ENCODE measurements around the gene MEGF10.

MEGF10 gene

DNA sequence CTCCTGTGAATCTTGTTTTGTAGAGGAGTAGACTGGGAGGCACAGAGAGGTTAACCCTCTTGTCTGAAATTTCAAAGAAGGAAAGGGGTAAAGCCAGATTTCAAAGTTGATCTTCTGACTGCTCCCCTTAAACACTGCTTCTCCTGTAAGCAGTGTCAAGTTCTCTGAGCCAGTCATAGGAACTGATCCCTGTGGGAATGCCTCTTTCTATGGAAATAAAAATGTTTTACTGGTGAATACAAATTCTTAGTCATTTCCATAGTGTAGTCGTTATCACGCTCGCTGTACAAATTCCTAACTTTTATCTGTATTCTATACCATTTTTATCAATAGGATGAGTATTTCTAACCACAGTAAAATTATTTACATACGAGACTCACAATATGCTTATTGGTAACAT is 160.5 kb downstream of the MEGF10 start:
- no peak for DNase-seq

DNA sequence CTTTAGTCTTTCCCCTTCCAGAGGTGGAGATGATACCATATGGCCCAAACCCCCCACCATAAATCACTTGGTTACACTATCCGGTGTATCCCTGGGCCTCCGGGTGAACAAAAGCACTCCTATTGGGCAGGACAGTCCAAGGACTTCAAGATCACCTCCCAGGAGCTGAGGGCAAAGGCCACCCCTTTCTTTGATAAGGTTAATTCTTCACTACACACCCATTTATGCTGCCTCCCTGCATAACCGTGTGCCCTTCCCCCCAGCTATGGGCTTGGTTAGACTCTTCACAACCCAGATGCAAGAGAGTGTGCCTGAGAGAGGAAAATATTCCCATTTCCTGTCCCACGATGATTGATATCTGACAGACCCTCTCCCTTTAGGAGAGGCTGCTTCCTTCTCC is 162.0 kb downstream of the MEGF10 start:
- DNase-seq: no peak

DNA sequence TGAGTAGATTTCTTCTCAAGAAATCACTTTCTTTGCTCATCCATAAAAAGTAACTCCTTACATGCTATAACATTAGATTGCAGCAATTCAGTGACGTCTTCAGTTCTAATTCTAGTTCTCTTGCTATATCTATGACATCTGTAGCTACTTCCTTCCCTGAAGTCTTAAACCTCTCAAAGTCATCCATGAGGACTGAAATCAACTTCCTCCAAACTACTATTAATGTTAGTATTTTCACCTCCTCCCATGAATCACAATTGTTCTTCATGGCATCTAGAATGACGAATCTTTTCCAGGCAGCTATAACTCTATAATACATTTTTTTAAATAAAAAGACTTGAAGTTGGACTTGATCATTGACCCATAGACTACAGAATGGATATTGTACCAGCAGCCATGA is 180.6 kb downstream of the MEGF10 start:
- no peak for DNase-seq

DNA sequence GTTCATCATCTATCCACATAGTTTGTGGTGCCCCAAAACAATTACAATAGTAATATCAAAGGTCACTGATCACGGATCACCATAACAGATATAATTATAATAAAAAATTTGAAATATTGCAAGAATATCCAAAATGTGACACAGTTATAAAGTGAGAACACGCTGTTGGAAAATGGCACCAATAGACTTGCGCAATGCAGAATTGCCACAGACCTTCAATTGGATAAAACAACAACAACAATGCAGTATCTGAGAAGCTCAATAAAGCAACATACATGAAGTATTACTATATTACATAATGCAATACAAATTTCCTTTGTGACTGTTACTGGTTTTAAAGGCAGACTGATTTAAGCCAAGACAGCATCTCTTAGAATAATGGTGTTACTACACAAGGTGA is 182.1 kb downstream of the MEGF10 start:
- no peak for DNase-seq

DNA sequence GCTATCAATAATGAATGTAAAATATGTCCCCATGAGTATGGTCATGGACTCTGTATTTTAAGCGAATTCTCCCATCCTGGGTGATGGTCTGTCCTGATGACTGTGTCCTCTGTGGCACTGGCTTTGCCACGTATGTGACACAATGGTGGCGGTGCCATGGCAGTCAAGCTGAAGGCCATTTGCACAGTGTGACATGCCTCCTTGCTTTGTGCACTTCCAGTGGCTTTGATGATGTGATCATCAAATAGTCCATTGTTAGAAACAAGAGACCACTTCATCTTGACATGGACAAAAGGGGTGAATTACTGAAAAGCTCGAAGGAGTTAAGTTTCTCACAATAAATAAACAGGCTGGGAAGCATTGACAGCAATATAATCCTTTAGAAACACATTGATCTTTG is 195.9 kb downstream of the MEGF10 start:
- no peak for DNase-seq

DNA sequence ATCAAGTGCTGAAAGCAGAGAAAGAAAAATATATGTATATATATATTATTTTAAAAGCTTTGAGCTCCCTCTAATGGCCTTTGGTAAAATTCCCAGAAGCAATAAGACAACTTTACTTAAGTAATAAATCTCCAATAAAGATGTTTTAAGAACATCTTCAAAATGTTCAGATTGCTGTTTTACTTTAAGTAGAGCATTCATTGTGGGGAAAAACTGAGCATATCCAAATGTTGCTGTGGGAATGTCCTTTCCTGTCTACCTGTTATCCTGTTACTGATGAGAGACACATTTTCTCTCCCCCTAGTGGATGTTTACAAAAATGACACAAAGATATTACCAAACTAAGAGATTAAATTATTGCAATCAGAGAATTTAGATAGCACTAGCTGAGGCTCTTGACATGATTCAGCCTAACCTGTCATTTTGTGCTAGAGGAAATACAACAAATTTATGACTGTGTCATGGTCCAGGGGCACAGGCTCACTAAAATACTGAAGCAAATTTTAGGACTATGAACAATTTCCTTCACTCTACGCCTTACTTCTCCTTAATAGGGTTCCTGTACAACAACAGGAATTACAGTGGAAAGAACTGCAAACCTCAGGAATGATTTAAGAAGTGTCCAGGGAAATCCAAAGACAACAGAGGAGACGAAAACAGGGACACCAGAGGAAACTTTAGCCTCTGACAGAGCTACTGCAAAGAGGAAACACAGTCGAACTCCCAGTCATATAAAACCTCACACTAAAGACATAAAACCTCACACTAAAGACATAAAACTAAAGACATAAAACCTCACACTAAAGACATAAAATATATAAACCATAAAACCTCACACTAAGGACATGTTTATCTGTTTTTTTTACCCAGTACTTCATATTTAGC is 202.5 kb downstream of the MEGF10 start:
- peak; percentile 58 for DNase-seq

DNA sequence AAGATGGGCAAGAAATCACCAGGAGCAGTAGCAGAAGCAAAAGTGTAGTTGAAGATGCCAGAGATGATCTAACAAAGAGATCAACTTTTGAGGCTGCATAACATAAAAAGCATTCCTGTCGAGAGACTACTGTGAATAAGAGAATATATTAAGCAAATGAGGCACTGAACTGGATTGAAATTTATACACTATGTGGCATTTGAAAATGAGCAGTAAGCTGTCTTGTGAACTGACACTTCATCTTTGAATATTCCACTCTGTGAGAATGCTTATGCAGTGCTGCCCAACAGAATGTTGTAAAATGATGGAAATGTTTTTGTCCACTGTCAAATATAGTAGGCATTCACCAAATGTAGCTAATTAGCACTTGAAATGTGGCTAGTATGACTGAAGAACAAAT is 208.0 kb downstream of the MEGF10 start:
- DNase-seq: no peak

DNA sequence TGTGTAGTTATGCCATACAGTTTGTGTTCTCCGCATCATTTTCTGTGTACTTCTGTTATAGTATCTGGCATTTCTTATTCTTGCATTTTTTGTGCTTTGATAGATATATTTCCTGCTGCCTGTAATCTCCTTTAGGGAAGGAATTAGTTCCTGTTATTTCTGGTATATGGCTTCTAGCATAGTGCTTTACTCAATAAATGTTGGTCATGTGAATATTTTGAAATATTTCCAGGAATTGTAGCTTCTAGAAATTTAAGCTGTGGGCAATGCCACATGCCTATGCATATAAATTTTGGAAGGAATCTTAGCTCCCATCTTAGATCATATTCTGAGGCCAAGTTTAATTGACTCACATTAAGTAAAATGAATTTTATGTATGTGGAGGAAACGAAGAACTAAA is 215.3 kb downstream of the MEGF10 start:
- no peak for DNase-seq

DNA sequence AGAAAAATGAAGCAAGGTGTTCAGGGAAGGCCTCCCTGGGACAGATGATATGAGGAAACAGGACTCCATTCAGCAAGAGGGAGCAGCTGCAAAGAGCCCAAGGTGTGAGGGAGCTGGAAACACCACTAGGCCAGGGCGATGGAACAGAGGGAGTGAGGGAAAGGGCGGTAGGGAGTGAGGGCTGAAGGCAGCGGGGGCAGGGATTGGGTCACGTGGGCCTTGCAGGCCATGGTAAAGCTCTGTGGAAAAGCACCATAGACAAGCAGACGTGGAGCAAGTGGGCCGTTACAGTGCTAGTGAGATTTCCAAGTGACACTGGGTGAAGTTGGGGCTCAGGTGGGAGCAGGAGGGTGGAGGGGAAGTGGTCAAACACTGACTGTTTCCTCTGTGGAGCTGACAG is 216.0 kb downstream of the MEGF10 start:
- DNase-seq: no peak

DNA sequence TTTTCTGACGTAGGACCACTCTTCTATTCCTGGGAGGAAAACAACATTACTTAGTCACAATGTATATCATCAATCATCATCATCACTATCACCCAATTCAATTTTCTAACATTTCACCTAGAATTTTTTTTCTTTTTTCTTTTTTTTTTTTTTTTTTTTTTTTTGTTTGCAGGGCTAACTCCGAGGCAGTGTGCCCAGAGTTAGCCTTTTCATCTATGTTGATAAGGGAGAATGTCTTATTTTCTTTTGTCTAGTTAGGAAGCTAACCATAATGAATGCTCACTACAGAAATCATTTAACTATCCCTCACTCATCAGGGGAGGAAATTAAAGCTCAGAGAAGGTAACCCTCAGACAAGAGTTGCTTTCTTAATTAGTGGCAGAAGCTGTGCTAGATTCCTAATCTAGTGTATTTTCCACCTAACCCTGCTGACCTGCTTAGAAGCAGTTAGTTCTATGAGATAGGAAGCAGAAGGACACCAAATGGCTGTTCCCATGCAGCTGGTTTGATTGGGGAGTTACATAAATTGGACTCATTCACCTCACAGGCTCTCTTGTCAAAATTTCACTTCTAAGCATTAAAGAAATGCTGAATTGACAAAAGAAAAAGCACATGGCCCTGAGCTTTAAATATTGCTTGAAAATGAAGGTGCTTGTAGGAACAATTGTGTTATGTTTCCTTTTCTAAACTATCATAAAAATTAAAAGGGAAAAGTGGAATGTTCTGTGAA is 218.2 kb downstream of the MEGF10 start:
- no peak for DNase-seq
